ENCODE measurements around the gene CFAP45.
A peak's percentile ranks its signal among the peaks of the same experiment; 100 is the strongest.

Gene CFAP45

DNA sequence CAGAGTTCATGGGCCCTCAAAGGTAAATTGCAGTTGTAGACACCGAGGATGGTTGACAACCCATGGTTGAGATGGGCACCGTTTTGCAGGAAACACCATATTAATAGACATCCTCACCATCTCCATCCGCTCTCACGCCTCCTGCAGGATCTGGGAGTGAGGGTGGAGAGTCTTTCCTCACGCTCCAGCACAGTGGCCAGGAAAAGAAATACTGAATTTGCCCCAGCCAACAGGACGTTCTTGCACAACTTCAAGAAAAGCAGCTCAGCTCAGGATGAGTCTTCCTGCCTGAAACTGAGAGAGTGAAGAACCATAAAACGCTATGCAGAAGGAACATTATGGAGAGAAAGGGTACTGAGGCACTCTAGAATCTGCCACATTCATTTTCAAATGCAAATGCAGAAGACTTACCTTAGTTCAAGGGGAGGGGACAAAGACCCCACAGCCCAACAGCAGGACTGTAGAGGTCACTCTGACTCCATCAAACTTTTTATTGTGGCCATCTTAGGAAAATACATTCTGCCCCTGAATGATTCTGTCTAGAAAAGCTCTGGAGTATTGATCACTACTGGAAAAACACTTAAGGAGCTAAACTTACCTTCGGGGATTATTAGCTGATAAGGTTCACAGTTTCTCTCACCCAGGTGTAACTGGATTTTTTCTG lies 64.0 kb downstream of the CFAP45 start:
- DNase-seq (ENCODE audit: insufficient read length, low spot score) (no peak), FAIRE-seq (no peak)
- TF ChIP-seq CTCF (IDR thresholded peaks at IDR 0.05; ENCODE audit: insufficient read depth, missing control alignments) = peak; percentile 12

- FAIRE-seq = no peak
- no peak for TF ChIP-seq CTCF (IDR thresholded peaks at IDR 0.05; ENCODE audit: insufficient read depth, missing control alignments)
- no peak for DNase-seq (ENCODE audit: insufficient read length, low spot score)
These were observed 64.6 kb downstream of the CFAP45 start for GRCh38 chr1:159835356-159835755.

DNA sequence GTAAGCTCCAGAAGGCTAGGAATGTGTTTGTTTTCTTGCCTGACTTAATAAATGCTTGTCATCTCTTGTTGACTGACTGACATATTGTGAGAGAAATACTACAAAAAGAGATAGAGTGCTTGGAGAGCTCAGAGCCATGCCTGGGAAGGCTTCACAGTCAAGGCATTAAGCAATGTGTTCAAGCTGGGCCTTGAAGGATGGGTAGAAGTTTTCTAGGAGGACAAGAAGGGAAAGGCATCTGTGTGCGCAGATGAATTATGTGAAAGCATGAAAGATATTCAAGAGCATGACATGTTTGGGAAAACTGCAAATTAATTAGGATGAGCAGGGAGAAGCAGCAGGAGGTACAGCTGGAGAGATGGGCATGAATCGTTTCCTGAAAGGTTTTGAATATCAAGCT lies 67.7 kb downstream of the CFAP45 start:
- no peak for TF ChIP-seq CTCF (IDR thresholded peaks at IDR 0.05; ENCODE audit: insufficient read depth, missing control alignments)
- FAIRE-seq (no peak), DNase-seq (ENCODE audit: insufficient read length, low spot score) (no peak)

GRCh38 chr1:159831412-159832141 lies 68.4 kb downstream of the CFAP45 start:
- DNase-seq (ENCODE audit: insufficient read length, low spot score) (peak; percentile 46), FAIRE-seq (no peak)
- TF ChIP-seq CTCF (IDR thresholded peaks at IDR 0.05; ENCODE audit: insufficient read depth, missing control alignments) = no peak

- FAIRE-seq (no peak), DNase-seq (ENCODE audit: insufficient read length, low spot score) (no peak)
- no peak for TF ChIP-seq CTCF (IDR thresholded peaks at IDR 0.05; ENCODE audit: insufficient read depth, missing control alignments)
These were observed 69.2 kb downstream of the CFAP45 start for GRCh38 chr1:159830722-159831121.

- no peak for TF ChIP-seq CTCF (IDR thresholded peaks at IDR 0.05; ENCODE audit: insufficient read depth, missing control alignments)
- no peak for FAIRE-seq
- no peak for DNase-seq (ENCODE audit: insufficient read length, low spot score)
These were observed 70.0 kb downstream of the CFAP45 start for GRCh38 chr1:159829822-159830465.

- FAIRE-seq (no peak), DNase-seq (ENCODE audit: insufficient read length, low spot score) (no peak)
- TF ChIP-seq CTCF (IDR thresholded peaks at IDR 0.05; ENCODE audit: insufficient read depth, missing control alignments) = peak; percentile 54
These were observed 70.7 kb downstream of the CFAP45 start for GRCh38 chr1:159829273-159829634.
